Neuronal stem cell (in vitro differentiated cells): Measurements from ENCODE around the gene FAM43B.
A peak's percentile ranks its signal among the peaks of the same experiment; 100 is the strongest.

Experiments used
- DNase-seq: peaks from one replicate; pipeline ENCODE4 v3.0.0-alpha.2; 2013; ENCODE audit warnings: low spot score
- H2AFZ ChIP-seq: one replicate; pipeline ENCODE4 v1.6.1; 2013; ENCODE audit warnings: mild to moderate bottlenecking, low read length, inconsistent platforms
- H2AK5ac ChIP-seq: 2 replicates; pipeline ENCODE4 v1.6.1; 2013; ENCODE audit warnings: low read depth, mild to moderate bottlenecking, inconsistent platforms, low read length, moderate library complexity, mixed read lengths
- H2BK120ac ChIP-seq: 2 replicates; pipeline ENCODE4 v1.6.1; 2013; ENCODE audit warnings: low read depth, mild to moderate bottlenecking, inconsistent platforms, low read length, moderate library complexity, mixed read lengths
- H2BK12ac ChIP-seq: one replicate; pipeline ENCODE4 v1.6.1; 2013; ENCODE audit warnings: low read length, inconsistent platforms
- H2BK15ac ChIP-seq: 2 replicates; pipeline ENCODE4 v1.6.1; 2013; ENCODE audit warnings: mild to moderate bottlenecking, low read length, inconsistent platforms, mixed read lengths
- H2BK5ac ChIP-seq: one replicate; pipeline ENCODE4 v1.6.1; 2013; ENCODE audit warnings: inconsistent platforms, mild to moderate bottlenecking, low read length, moderate library complexity
- H3K14ac ChIP-seq: one replicate; pipeline ENCODE4 v1.6.1; 2013; ENCODE audit warnings: low read length, inconsistent platforms
- H3K18ac ChIP-seq: 2 replicates; pipeline ENCODE4 v1.6.1; 2013; ENCODE audit warnings: low read length, inconsistent platforms
- H3K23ac ChIP-seq: 2 replicates; pipeline ENCODE4 v1.6.1; 2013; ENCODE audit warnings: low read depth, mild to moderate bottlenecking, mixed read lengths, low read length, inconsistent platforms; ENCODE audit not compliant: poor library complexity
- H3K27ac ChIP-seq: replicated peaks from 3 replicates; pipeline ENCODE4 v1.5.1; 2013; ENCODE audit warnings: low read length, inconsistent platforms
- H3K27me3 ChIP-seq, 3 experiments: 2 replicates each; pipeline ENCODE4 v1.6.1; 2013; ENCODE audit warnings: low read length in 3 of 3, mild to moderate bottlenecking in 2 of 3, inconsistent platforms in 1 of 3, low read depth in 1 of 3, mixed read lengths in 1 of 3, moderate library complexity in 1 of 3; ENCODE audit not compliant: control insufficient read depth in 3 of 3, insufficient read depth in 3 of 3
- H3K36me3 ChIP-seq, 2 donors: replicated peaks in 1 of 2; 2 replicates each; pipeline ENCODE4 v1.6.1; 2013; ENCODE audit warnings: low read length in 2 of 2; ENCODE audit not compliant: control insufficient read depth in 2 of 2, insufficient read depth in 2 of 2
- H3K4ac ChIP-seq: 2 replicates; pipeline ENCODE4 v1.6.1; 2013; ENCODE audit warnings: inconsistent platforms, mild to moderate bottlenecking, low read length, moderate library complexity
- H3K4me1 ChIP-seq, 2 donors: 1 replicate in 1 of 2; 2 replicates in 1 of 2; pipeline ENCODE4 v1.6.1; 2013; ENCODE audit warnings: low read length in 2 of 2, low read depth in 1 of 2; ENCODE audit not compliant: control insufficient read depth in 2 of 2, insufficient read depth in 1 of 2
- H3K4me2 ChIP-seq: one replicate; pipeline ENCODE4 v1.6.1; 2013; ENCODE audit warnings: mild to moderate bottlenecking, low read length, inconsistent platforms; ENCODE audit not compliant: insufficient read depth, poor library complexity, severe bottlenecking
- H3K4me3 ChIP-seq, 2 donors: 2 replicates each; pipeline ENCODE4 v1.5.1; 2013; ENCODE audit warnings: low read length in 2 of 2, mild to moderate bottlenecking in 2 of 2, inconsistent platforms in 1 of 2, moderate library complexity in 1 of 2
- H3K79me1 ChIP-seq: one replicate; pipeline ENCODE4 v1.6.1; 2013; ENCODE audit warnings: low read depth, mild to moderate bottlenecking, inconsistent platforms, low read length, moderate library complexity
- H3K9ac ChIP-seq: one replicate; pipeline ENCODE4 v1.6.1; 2013; ENCODE audit warnings: mild to moderate bottlenecking, low read depth, low read length, inconsistent platforms; ENCODE audit not compliant: poor library complexity
- H3K9me3 ChIP-seq, 2 donors: replicated peaks in 1 of 2; 2 replicates each; pipeline versions ENCODE3 to v1.6.1; 2013; ENCODE audit warnings: low read length in 2 of 2, mild to moderate bottlenecking in 2 of 2, inconsistent platforms in 1 of 2, low read depth in 1 of 2, mixed read lengths in 1 of 2, moderate library complexity in 1 of 2; ENCODE audit not compliant: control insufficient read depth in 2 of 2, insufficient read depth in 1 of 2
- H4K8ac ChIP-seq: one replicate; pipeline ENCODE4 v1.6.1; 2013; ENCODE audit warnings: low read depth, mild to moderate bottlenecking, inconsistent platforms, low read length, moderate library complexity
- H4K91ac ChIP-seq: one replicate; pipeline ENCODE4 v1.6.1; 2013; ENCODE audit warnings: low read length, low read depth, mild to moderate bottlenecking, inconsistent platforms; ENCODE audit not compliant: poor library complexity
- WGBS, 2 donors: extraction: QIAGEN DNeasy Blood & Tissue Kit; methylation state at CpG; one replicate each; pipeline ENCODE4 v1.1.7; 2013; ENCODE audit warnings: missing lambda C conversion rate in 2 of 2, mixed read lengths in 1 of 2; ENCODE audit not compliant: insufficient read length in 2 of 2, insufficient replicate concordance in 1 of 2; ENCODE audit errors: extremely low coverage in 2 of 2; 5-methylcytosine and 5-hydroxymethylcytosine counted together

FAM43B gene

GRCh38 chr1:20573987-20574386 lies 21.6 kb downstream of the FAM43B start:
- no peak overlapping the region for H4K8ac ChIP-seq
- H2AK5ac ChIP-seq = no peak overlapping the region
- H3K27ac ChIP-seq = no peak overlapping the region
- H2BK120ac ChIP-seq = no peak overlapping the region
- no peak overlapping the region for H3K23ac ChIP-seq
- H2AFZ ChIP-seq = no peak overlapping the region
- no peaks in the 10 kb centered on the region for H3K36me3 ChIP-seq
- no peak overlapping the region for H3K14ac ChIP-seq
- no peak overlapping the region for H3K9ac ChIP-seq
- H3K18ac ChIP-seq = no peak overlapping the region
- no peak overlapping the region for H2BK5ac ChIP-seq
- H2BK12ac ChIP-seq = no peak overlapping the region
- peaks cover 0 to 3% of the 10 kb centered on the region in 2 donors for H3K4me1 ChIP-seq
- H3K4ac ChIP-seq = no peak overlapping the region
- H3K27me3 ChIP-seq = peaks cover 0 to 11% (median 0%) of the 10 kb centered on the region in 3 experiments
- no peaks in the 10 kb centered on the region for H3K79me1 ChIP-seq
- H2BK15ac ChIP-seq = no peak overlapping the region
- peaks cover 0 to 2% of the 10 kb centered on the region in 2 donors for H3K9me3 ChIP-seq
- no CpG with 5 or more reads among the region's 1 CpG for WGBS, 2 donors
- H3K4me2 ChIP-seq = no peak overlapping the region
- H3K4me3 ChIP-seq = no peak overlapping the region
- no peak for DNase-seq
- H4K91ac ChIP-seq = no peak overlapping the region

GRCh38 chr1:20574686-20575540 lies 22.5 kb downstream of the FAM43B start:
- Histone ChIP-seq H2BK5ac (no peak overlapping the region), H3K23ac (no peak overlapping the region), H3K14ac (no peak overlapping the region), H3K18ac (peak overlapping the region; percentile 83), H4K8ac (peak overlapping the region; percentile 43), H3K4me1 (peaks cover 0 to 3% of the 10 kb centered on the region in 2 donors), H2BK120ac (no peak overlapping the region), H3K9ac (no peak overlapping the region), H3K27ac (no peak overlapping the region), H3K36me3 (no peaks in the 10 kb centered on the region), H4K91ac (no peak overlapping the region), H2AK5ac (no peak overlapping the region), H3K4me2 (no peak overlapping the region), H3K4ac (no peak overlapping the region), H3K27me3 (peaks cover 0 to 11% (median 0%) of the 10 kb centered on the region in 3 experiments), H3K4me3 (no peak overlapping the region), H3K9me3 (peaks cover 0 to 2% of the 10 kb centered on the region in 2 donors), H3K79me1 (no peaks in the 10 kb centered on the region), H2BK15ac (no peak overlapping the region), H2AFZ (peak overlapping the region; percentile 54), H2BK12ac (no peak overlapping the region)
- peak; percentile 75 for DNase-seq
- WGBS, 2 donors = no CpG with 5 or more reads among the region's 18 CpGs

- no peak for DNase-seq
- Histone ChIP-seq H3K4me1 (peaks cover 0 to 3% of the 10 kb centered on the region in 2 donors), H3K27me3 (peaks cover 0 to 11% (median 0%) of the 10 kb centered on the region in 3 experiments), H3K4me2 (no peak overlapping the region), H3K18ac (peak overlapping the region; percentile 83), H3K4ac (no peak overlapping the region), H2BK120ac (no peak overlapping the region), H3K79me1 (no peaks in the 10 kb centered on the region), H4K91ac (peak overlapping the region; percentile 89), H3K27ac (peak overlapping the region; percentile 36), H3K4me3 (no peak overlapping the region), H3K9ac (peak overlapping the region; percentile 68), H4K8ac (peak overlapping the region; percentile 89), H3K14ac (peak overlapping the region; percentile 50), H2BK12ac (no peak overlapping the region), H3K36me3 (no peaks in the 10 kb centered on the region), H2BK5ac (no peak overlapping the region), H2AK5ac (peak overlapping the region; percentile 64), H2BK15ac (peak overlapping the region; percentile 87), H3K9me3 (peaks cover 0 to 2% of the 10 kb centered on the region in 2 donors), H3K23ac (peak overlapping the region; percentile 86), H2AFZ (peak overlapping the region; percentile 54)
- WGBS, 2 donors = no CpG with 5 or more reads among the region's 10 CpGs
These were observed 23.4 kb downstream of the FAM43B start for GRCh38 chr1:20575541-20576336.

GRCh38 chr1:20578062-20578461 lies 25.7 kb downstream of the FAM43B start:
- WGBS, 2 donors = no CpG with 5 or more reads among the region's 3 CpGs
- H2BK15ac ChIP-seq = no peak overlapping the region
- H3K4ac ChIP-seq = no peak overlapping the region
- no peak overlapping the region for H4K91ac ChIP-seq
- H3K27ac ChIP-seq = no peak overlapping the region
- no peak overlapping the region for H3K23ac ChIP-seq
- H3K14ac ChIP-seq = no peak overlapping the region
- no peak overlapping the region for H3K4me3 ChIP-seq
- no peak overlapping the region for H4K8ac ChIP-seq
- no peak for DNase-seq
- H2AK5ac ChIP-seq = no peak overlapping the region
- H3K18ac ChIP-seq = no peak overlapping the region
- H2BK5ac ChIP-seq = no peak overlapping the region
- no peaks in the 10 kb centered on the region for H3K36me3 ChIP-seq
- no peaks in the 10 kb centered on the region for H3K9me3 ChIP-seq
- H2BK120ac ChIP-seq = no peak overlapping the region
- no peak overlapping the region for H2BK12ac ChIP-seq
- H3K9ac ChIP-seq = no peak overlapping the region
- H3K4me1 ChIP-seq = peaks cover 0 to 3% of the 10 kb centered on the region in 2 donors
- no peaks in the 10 kb centered on the region for H3K79me1 ChIP-seq
- no peak overlapping the region for H2AFZ ChIP-seq
- H3K27me3 ChIP-seq = peaks cover 0 to 10% (median 0%) of the 10 kb centered on the region in 3 experiments
- H3K4me2 ChIP-seq = no peak overlapping the region
